Type B pancreatic cell (in vitro differentiated cells): ENCODE data around the gene ADRM1. TPM values are rescaled to one million over a fixed set of nuclear protein-coding genes. Genes with fewer than 3 reads are reported as not detected.

Experiments used
- DNase-seq: peaks from one replicate; pipeline ENCODE4 v3.0.0; 2021; ENCODE audit warnings: mixed read lengths; ENCODE audit not compliant: unreplicated experiment; ENCODE audit errors: extremely low spot score
- H3K27ac Mint-ChIP-seq: 2 replicates; pipeline ENCODE4 v1.8.0; 2021; ENCODE audit warnings: mild to moderate bottlenecking, mixed read lengths
- H3K27me3 Mint-ChIP-seq: 2 replicates; pipeline ENCODE4 v1.8.0; 2021; ENCODE audit warnings: mixed read lengths
- H3K36me3 Mint-ChIP-seq: 2 replicates; pipeline ENCODE4 v1.8.0; 2021; ENCODE audit warnings: mixed read lengths
- H3K4me1 Mint-ChIP-seq: one replicate; pipeline ENCODE4 v1.8.0; 2021; ENCODE audit warnings: mixed read lengths; ENCODE audit not compliant: unreplicated experiment
- H3K4me3 Mint-ChIP-seq: 2 replicates; pipeline ENCODE4 v1.8.0; 2021; ENCODE audit warnings: mild to moderate bottlenecking, mixed read lengths
- H3K9me3 Mint-ChIP-seq: 2 replicates; pipeline ENCODE4 v1.8.0; 2021; ENCODE audit warnings: mixed read lengths
- total RNA-seq: library from RNA; stranded (reverse); gene quantifications from 2 replicates; pipeline ENCODE4 v1.2.1, GENCODE V29; 2021; ENCODE audit warnings: low replicate concordance
- TF ChIP-seq, protein P1 (sequence below): fragments of 200-600 bp; sonication (generic); conservative IDR thresholded peaks from 2 replicates; pipeline ENCODE4 v1.5.0; 2021; ENCODE audit warnings: antibody characterized with exemption, mild to moderate bottlenecking

ADRM1 gene
- total RNA-seq, 1 donor from 2014 or later = 67.2 TPM

DNA sequence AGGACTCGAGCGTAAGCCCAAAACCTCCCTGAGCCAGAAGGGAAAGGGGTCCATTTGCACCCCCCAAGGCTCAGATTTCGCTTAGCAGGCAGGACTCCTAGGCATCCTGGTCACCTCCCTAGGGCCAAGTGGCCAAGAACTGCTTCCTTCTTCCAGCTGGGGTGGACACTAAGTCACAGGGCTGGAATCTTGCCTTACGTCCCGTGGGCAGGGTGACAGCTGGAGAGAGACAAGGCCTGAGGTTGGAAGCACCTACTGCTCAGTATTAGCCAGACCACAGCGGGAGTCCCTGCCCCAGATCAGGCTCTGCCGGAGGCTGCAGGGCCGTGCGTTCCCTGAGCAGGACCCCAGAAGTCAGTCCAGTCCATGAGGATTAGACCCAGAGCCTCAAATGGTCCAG lies 44.6 kb downstream of the ADRM1 start:
- TF ChIP-seq, protein P1, sequence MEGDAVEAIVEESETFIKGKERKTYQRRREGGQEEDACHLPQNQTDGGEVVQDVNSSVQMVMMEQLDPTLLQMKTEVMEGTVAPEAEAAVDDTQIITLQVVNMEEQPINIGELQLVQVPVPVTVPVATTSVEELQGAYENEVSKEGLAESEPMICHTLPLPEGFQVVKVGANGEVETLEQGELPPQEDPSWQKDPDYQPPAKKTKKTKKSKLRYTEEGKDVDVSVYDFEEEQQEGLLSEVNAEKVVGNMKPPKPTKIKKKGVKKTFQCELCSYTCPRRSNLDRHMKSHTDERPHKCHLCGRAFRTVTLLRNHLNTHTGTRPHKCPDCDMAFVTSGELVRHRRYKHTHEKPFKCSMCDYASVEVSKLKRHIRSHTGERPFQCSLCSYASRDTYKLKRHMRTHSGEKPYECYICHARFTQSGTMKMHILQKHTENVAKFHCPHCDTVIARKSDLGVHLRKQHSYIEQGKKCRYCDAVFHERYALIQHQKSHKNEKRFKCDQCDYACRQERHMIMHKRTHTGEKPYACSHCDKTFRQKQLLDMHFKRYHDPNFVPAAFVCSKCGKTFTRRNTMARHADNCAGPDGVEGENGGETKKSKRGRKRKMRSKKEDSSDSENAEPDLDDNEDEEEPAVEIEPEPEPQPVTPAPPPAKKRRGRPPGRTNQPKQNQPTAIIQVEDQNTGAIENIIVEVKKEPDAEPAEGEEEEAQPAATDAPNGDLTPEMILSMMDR = no peak
- no peak for DNase-seq
- no peaks in the 10 kb centered on the region for H3K27me3 Mint-ChIP-seq
- H3K36me3 Mint-ChIP-seq = peaks cover 22% of the 10 kb centered on the region
- peaks cover 3% of the 10 kb centered on the region for H3K9me3 Mint-ChIP-seq
- no peak overlapping the region for H3K4me3 Mint-ChIP-seq
- H3K4me1 Mint-ChIP-seq = no peaks in the 10 kb centered on the region
- no peak overlapping the region for H3K27ac Mint-ChIP-seq

DNA sequence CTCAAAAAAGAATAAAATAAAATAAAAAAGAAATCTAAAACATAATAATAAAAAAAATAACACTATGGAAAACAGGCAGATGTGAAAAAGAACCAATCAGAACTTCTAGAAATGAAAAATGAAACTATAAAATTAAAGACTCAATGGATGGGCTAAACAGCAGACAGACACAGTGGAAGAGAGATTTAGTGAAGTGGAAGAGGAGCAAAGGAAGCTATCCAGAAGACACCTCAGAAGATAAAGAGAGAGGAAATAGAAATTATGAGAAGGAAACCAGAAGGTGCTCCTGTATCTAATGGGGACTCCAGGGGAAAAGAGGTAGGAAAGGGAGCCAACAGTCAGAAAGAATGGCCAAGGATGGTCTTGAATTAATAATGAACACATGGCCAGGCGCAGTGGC lies 45.8 kb downstream of the ADRM1 start:
- no peak for DNase-seq
- Mint-ChIP-seq H3K36me3 (peaks cover 15% of the 10 kb centered on the region), H3K27ac (peak overlapping the region; percentile 77), H3K4me3 (no peak overlapping the region), H3K27me3 (no peaks in the 10 kb centered on the region), H3K4me1 (no peaks in the 10 kb centered on the region), H3K9me3 (peaks cover 3% of the 10 kb centered on the region)
- TF ChIP-seq, protein P1 = no peak

DNA sequence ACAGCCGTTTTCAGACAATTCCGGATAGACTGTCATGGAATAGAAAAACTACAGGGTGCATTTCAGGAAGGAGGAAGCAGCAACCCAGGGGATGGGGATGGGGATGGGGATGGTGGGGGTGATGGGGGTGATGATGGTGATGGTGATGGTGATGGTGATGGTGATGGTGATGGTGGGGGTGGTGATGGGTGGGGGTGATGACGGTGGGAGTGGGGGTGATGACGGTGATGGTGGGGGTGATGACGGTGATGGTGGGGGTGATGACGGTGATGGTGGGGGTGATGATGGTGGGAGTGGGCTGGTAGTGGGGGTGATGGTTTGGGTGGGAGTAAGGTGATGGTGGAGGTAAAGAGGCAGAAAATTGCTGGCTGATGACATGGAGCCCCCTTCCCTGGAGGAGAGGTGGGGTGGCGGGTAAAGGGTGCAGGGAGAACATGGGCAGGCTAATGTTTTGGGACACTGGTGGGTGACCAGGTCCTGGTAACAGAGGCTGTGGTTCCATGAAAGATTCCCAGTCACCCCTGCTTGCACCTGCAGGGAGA lies 46.8 kb downstream of the ADRM1 start:
- H3K36me3 Mint-ChIP-seq = peaks cover 15% of the 10 kb centered on the region
- H3K27ac Mint-ChIP-seq = peak overlapping the region; percentile 94

DNA sequence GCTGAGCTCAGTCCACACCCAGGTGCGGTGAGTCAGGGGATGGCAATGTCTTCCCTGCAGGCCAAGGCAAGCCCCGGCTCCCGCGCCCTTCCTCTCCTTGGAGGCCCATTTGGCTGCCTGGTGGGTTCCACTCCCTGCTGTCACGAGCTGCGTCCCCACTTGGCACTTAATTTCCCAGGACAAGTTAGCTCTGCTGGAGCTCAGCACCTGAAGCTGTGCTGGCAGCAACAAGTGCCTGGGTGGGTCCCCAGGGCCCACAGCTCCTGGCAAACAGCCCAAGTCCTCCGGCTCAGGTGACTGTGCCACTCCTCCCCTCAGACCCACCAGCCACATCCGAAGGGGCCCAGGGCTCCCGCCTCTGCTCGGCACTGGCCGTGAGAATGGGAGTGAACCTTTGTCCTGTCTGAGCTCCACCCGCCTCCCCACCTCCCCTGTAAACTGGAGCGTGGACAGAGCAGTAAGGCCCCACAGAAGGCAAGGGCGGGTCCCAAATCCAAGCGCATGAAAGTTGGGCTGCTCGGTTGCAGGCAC lies 47.4 kb downstream of the ADRM1 start:
- H3K4me1 Mint-ChIP-seq = no peaks in the 10 kb centered on the region
- peak overlapping the region; percentile 94 for H3K27ac Mint-ChIP-seq
- H3K36me3 Mint-ChIP-seq = peaks cover 12% of the 10 kb centered on the region
- H3K4me3 Mint-ChIP-seq = peak overlapping the region; percentile 39
- TF ChIP-seq, protein P1 = no peak
- DNase-seq = no peak
- peaks cover 3% of the 10 kb centered on the region for H3K9me3 Mint-ChIP-seq
- H3K27me3 Mint-ChIP-seq = no peaks in the 10 kb centered on the region

More for the DNA sequence above, 46.8 kb downstream of the ADRM1 start:
- H3K9me3 Mint-ChIP-seq = peaks cover 3% of the 10 kb centered on the region
- peak overlapping the region; percentile 12 for H3K4me3 Mint-ChIP-seq
- DNase-seq = no peak
- no peaks in the 10 kb centered on the region for H3K27me3 Mint-ChIP-seq
- no peaks in the 10 kb centered on the region for H3K4me1 Mint-ChIP-seq
- TF ChIP-seq, protein P1 = no peak

DNA sequence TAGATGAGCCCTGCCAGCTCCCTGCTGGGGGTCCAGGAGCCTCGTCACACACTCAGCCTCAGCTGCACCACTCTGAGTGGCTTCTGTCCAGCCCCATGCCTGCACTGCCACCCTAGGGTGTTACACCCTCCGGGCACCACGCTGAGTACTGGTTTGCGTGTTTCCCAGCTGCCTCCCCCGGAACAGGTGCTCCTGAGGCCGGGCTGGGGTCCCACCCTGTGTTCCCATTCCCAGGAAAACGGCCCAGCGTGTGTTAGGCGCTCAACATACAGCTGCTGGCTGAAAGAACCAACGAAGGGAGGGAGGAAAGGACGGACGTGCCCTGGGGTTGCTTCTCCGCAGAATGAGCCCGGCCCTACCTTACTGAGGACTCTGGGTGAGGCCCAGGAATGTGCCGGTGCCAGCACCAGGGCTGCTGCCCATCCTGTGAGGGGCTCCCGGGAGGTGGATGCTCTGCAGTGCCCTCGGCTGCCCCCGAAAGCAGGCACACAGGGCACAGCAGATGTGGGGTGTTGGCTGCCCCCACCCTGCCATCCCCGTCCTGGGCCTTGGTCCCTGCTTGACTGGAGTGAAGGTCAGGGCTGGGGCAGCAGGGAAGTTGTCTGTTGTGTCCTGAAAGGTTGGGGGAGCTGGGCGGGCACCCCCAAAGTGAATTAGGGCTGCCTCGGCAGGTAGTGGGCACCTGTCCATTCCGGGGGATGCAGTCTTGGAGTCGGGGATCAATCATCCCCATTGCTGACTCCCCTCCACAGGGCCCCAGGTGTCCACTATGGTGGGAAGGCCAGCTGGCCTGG lies 48.0 kb downstream of the ADRM1 start:
- Mint-ChIP-seq H3K36me3 (peaks cover 12% of the 10 kb centered on the region), H3K27ac (peak overlapping the region; percentile 94), H3K4me3 (no peak overlapping the region), H3K4me1 (no peaks in the 10 kb centered on the region), H3K9me3 (peaks cover 3% of the 10 kb centered on the region), H3K27me3 (no peaks in the 10 kb centered on the region)
- no peak for DNase-seq
- TF ChIP-seq, protein P1 = no peak
